Brain pericyte (primary cell): ENCODE measurements around the gene SCN2B.

ENCODE experiments used
- DNase-seq: peaks from one replicate; pipeline ENCODE4 v3.0.0-alpha.2; 2012; ENCODE audit warnings: low read depth, low spot score

Gene SCN2B

GRCh38 chr11:118175031-118175992, 1.1 kb downstream of the SCN2B start:
- no peak for DNase-seq

- no peak for DNase-seq
Measured at GRCh38 chr11:118174006-118174567, 2.4 kb downstream of the SCN2B start.

GRCh38 chr11:118172356-118172755, 4.1 kb downstream of the SCN2B start:
- DNase-seq = no peak

GRCh38 chr11:118171269-118172062, 5.0 kb downstream of the SCN2B start:
- DNase-seq = no peak

GRCh38 chr11:118170882-118171268, 5.6 kb downstream of the SCN2B start:
- DNase-seq = no peak

- DNase-seq = no peak
Measured at GRCh38 chr11:118170231-118170630, 6.2 kb downstream of the SCN2B start.

- DNase-seq = no peak
Measured at GRCh38 chr11:118169300-118170140, 6.9 kb downstream of the SCN2B start.

- DNase-seq = no peak
Measured at GRCh38 chr11:118168751-118169150, 7.7 kb downstream of the SCN2B start.

GRCh38 chr11:118168316-118168715, 8.1 kb downstream of the SCN2B start:
- DNase-seq = no peak

GRCh38 chr11:118167906-118168305, 8.5 kb downstream of the SCN2B start:
- DNase-seq = no peak

- no peak for DNase-seq
Measured at GRCh38 chr11:118167253-118167652, 9.2 kb downstream of the SCN2B start.

- DNase-seq = no peak
Measured at GRCh38 chr11:118166641-118167040, 9.8 kb downstream of the SCN2B start.

GRCh38 chr11:118164885-118165284, 11.6 kb downstream of the SCN2B start:
- no peak for DNase-seq

- DNase-seq = no peak
Measured at GRCh38 chr11:118163494-118163893, 12.9 kb downstream of the SCN2B start.

GRCh38 chr11:118162846-118163245, 13.6 kb downstream of the SCN2B start:
- DNase-seq = no peak

- DNase-seq = no peak
Measured at GRCh38 chr11:118161786-118162185, 14.7 kb downstream of the SCN2B start.

GRCh38 chr11:118157186-118157895, 19.1 kb downstream of the SCN2B start:
- no peak for DNase-seq

GRCh38 chr11:118156531-118157185, 19.8 kb downstream of the SCN2B start:
- DNase-seq = no peak

GRCh38 chr11:118155776-118156530, 20.5 kb downstream of the SCN2B start:
- no peak for DNase-seq
